NCI-H1048 (cell line): Measurements from ENCODE around the gene SLC26A3.
A peak's percentile ranks its signal among the peaks of the same experiment; 100 is the strongest.

ENCODE experiments used
- DNase-seq: peaks from one replicate; lab custom pipeline; 2025; lab: John Stamatoyannopoulos, UW

SLC26A3 gene

DNA sequence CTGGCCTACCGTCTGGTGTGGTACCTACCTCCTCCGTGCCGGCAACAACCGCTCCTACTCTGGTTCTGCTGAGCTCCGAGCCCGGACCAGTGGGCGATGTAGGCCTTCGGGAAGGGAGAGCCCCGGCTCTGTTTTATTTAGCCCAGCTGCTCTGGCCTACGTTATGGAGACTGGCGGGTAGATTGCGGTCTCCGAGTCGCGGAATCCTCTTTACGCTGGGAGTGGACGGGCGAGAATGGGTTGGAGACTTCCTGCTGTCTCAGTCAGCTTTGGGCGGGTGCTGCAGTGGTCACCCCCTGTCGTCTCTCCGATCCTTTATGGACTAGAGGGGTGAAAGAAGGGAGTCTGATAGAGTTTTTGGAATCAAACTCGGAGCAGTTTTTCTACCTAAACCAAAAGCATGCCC lies 58.7 kb downstream of the SLC26A3 start:
- no peak for DNase-seq

- DNase-seq: peak; percentile 81
These were observed 59.3 kb downstream of the SLC26A3 start, which contains the start of gene CBLL1 for GRCh38 chr7:107743567-107744344. Gene CBLL1, plus strand, starts transcription at chr7:107744142. Its CDS starts 22 bp downstream, at chr7:107744164.

- DNase-seq: no peak
These were observed 60.1 kb downstream of the SLC26A3 start for GRCh38 chr7:107742678-107743566.

- DNase-seq: no peak
These were observed 74.7 kb downstream of the SLC26A3 start for GRCh38 chr7:107728276-107728675.

DNA sequence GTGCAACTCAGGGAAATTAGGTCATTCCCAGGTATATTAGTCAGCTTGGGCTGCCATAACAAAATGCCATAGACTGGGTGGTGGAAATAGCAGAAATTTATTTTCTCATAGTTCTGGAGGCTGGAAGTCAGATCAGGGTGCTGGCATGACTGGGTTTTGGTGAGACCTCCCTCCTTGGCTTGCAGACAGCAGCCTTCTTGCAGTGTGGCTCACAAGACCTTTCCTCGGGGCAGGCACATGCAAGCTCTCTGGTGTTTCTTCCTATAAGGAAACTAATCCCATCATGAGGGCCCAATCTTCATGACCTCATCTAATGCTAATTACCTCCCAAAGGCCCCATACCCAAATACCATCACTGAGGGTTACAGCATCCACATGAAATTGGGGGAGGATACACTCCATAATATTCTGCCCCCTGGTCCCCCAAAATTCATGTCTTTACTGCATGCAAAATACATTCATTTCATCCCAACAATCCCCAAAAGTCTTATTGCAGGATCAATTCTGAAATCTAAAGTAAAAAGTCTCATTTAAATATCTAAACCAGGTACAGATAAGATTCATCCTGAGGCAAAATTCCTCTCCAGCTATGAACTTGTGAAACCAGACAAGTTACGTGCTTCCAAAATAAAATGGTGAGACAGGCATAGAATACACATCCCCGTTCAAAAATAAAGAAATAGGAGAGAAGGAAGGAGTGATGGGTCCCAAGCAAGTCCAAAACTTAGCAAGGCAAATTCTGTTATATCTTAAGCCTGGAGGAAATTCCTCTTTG lies 76.5 kb downstream of the SLC26A3 start:
- no peak for DNase-seq

DNA sequence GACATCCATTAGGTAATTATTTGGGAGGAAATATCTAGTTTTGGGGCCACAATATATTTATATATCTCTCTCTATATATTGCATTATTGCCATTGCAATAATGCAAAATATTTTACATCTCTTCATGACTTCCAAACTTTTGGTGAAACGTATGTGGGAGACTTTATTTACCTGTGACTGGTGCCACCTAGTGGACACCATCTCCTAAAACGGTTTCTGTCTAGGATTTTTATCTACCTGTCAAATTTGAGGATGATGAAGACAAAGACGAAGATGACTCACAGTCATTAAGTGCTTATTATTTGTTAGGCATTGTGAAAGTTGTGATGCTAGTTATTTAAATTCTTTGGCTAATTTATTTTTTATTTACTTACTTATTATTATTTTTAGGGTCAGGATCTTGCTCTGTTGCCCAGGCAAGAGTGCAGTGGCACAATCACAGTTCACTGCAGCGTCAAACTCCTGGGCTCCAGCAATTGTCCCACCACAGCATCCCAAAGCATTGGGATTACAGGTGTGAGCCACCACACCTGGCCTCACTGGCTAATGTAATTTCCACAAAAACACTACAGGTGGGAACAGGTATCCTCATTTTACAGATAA lies 77.8 kb downstream of the SLC26A3 start:
- DNase-seq: peak; percentile 3

GRCh38 chr7:107723255-107723654 lies 79.8 kb downstream of the SLC26A3 start:
- no peak for DNase-seq

DNA sequence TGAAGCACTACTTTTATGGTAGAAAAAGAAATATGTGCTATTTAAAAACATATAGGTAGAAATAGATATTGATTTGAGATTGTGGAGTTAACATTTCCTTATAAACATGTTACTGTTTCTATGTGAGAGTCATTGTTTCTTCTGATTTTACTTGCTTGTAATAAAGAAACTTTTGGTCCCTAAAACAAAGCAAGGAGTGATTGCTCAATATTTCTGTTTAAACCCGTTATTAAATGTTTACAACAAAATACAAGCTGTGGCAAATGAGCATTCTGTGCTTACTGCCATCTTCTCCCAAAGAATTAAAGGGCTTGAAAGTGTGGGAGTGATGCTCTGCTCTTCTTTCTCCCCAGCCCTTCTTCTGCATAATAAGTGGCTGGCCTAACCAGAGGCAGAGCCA lies 81.7 kb downstream of the SLC26A3 start:
- DNase-seq: no peak

GRCh38 chr7:107718456-107719193 lies 84.4 kb downstream of the SLC26A3 start:
- no peak for DNase-seq

- DNase-seq: no peak
These were observed 87.5 kb downstream of the SLC26A3 start for GRCh38 chr7:107715531-107715930.
